ENCODE data around the gene COL1A1.

COL1A1 gene

DNA sequence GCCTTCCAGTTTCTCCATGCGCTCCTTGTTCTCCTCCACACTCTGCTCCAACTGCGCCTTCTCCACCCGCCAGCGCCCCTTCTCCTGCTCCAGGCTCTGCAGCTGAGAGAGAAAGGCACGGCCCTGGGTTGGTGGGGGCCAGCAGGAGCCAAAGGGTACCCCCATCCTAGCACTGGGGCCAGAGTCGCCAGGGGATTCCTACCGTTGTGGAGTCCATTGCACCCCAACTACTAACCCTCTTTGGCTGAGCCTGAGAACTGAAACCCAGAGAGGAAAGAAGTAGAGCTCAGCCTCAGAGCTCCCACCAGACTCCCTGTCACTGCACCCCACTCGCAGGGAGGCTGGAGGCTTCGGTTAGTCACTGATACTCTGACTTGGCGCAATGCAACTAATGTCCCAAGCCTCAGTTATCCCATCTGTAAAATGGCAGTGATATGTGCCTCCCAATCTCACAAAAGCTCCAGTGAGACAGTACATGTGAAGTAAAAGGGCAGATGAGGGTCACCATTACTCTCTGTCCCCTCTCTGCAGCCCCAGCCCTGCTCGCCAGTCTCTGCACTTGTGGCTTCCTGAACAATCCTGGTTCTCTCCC, 65.2 kb downstream of the COL1A1 start:
- no peak for DNase-seq (ENCODE audit: insufficient read length, low spot score)

DNA sequence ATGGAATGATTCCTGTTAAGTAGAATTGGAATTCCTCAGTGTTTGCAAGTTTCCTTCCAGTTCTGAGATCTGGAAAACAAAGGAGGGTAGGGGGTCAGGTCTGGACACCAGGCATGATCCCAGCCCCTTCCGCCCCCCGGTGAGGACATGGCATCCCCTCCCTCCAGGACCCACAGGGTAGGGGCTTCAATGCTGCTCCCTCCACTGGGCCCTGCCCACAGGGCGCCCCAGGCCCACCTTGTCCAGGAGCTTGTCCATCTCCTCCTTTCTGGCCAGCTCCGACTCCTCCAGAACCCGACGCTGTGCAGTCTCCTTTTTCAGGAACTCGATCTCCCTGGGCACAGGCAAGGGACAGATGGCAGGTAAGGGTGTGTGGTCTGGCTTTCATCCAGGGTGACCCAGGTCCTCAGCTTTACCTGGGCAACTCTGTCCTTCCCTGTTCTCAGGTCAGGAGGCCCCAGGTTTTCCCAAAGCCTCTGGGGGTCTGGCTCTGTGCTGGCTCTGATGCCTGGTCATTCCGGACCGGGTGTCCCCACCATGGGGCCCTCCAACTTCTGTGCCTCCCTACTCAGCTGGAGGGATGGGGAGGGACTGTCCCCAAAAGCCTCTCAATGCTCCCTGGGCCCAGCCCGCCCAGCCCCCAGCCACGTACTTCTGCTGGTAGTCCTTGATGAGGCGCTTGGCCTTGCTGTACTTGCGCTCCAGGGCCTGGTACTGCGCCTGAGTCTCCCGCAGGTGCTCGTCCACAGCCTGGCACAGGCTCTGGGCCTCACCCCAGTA, 65.9 kb downstream of the COL1A1 start:
- no peak for FAIRE-seq
- TF ChIP-seq, protein P1, sequence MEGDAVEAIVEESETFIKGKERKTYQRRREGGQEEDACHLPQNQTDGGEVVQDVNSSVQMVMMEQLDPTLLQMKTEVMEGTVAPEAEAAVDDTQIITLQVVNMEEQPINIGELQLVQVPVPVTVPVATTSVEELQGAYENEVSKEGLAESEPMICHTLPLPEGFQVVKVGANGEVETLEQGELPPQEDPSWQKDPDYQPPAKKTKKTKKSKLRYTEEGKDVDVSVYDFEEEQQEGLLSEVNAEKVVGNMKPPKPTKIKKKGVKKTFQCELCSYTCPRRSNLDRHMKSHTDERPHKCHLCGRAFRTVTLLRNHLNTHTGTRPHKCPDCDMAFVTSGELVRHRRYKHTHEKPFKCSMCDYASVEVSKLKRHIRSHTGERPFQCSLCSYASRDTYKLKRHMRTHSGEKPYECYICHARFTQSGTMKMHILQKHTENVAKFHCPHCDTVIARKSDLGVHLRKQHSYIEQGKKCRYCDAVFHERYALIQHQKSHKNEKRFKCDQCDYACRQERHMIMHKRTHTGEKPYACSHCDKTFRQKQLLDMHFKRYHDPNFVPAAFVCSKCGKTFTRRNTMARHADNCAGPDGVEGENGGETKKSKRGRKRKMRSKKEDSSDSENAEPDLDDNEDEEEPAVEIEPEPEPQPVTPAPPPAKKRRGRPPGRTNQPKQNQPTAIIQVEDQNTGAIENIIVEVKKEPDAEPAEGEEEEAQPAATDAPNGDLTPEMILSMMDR (IDR thresholded peaks at IDR 0.05; ENCODE audit: insufficient read depth, missing control alignments) = no peak

More for the DNA sequence above, 65.2 kb downstream of the COL1A1 start:
- FAIRE-seq = no peak
- TF ChIP-seq, protein P1 (IDR thresholded peaks at IDR 0.05; ENCODE audit: insufficient read depth, missing control alignments) = no peak

DNA sequence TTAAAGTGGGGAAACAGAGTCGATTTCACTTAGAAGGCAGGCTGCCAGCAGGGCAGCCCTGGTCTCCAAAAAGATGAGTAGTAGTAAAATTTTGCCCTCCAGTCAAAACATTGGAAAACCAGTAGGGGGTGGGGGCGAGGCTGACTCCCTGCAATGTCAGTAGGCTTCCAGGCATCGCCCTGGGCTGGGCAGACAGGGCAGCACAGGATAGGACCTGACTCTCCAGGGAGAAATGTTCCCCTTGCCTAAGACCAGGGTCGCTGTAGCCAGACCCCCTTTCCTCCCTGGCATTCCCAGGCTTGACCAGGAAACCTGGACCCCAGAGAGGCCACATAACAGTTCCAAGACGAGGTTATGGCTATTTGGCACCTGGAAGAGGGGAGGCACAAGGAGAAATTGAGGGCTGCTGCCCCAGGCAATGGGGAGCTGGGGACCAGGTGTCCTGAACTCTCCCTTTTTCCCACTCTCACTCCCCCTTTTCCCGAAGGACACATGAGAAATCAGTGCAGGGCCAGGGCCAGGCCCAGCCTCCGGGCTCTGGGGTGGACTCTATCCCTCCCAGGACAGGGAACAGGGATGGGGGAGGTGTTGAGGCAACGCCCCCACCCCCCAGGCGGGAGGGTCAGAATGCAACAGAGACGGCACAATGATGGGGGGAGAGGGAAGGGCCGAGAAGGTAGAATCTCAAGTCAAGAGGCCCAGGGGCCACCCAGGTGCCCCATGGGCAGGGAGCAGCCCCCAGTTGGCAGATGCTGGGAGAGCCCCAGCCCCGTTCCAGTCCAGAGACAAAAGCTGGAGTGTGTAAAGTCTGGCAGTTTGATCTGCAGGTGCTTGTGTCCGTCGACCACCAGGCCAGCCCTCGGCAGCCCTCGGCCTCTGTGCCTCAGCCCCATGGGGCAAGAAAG, 67.0 kb downstream of the COL1A1 start:
- FAIRE-seq (no peak), DNase-seq (ENCODE audit: insufficient read length, low spot score) (no peak)
- TF ChIP-seq, protein P1 (IDR thresholded peaks at IDR 0.05; ENCODE audit: insufficient read depth, missing control alignments) = no peak

More for the DNA sequence above, 65.9 kb downstream of the COL1A1 start:
- DNase-seq (ENCODE audit: insufficient read length, low spot score) = no peak

DNA sequence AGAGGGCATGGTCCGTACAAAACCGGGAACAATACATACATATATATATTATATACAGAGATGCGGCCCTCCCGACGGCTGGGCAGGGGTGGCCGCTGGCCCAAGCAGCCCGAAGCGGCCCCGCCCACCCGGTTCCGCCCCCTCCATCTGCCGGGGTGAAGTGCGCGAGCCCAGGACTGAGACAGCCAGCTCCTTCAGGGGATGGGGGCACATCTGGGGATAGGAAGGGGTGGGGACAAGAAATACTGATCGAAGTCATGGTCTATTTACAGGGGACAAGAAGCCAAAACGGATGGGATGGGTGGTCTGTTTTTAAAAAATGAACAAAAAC, 67.7 kb downstream of the COL1A1 start:
- FAIRE-seq = no peak
- peak; percentile 80 for DNase-seq (ENCODE audit: insufficient read length, low spot score)
- TF ChIP-seq, protein P1 (IDR thresholded peaks at IDR 0.05; ENCODE audit: insufficient read depth, missing control alignments) = no peak

Measured in D721Med (cell line).